Measurements from ENCODE around the gene SRL. TPM values are rescaled to one million over a fixed set of nuclear protein-coding genes. Genes with fewer than 3 reads are reported as not detected.

The SRL gene
- total and polyA plus RNA-seq, 2 donors (not counting 1 experiment from before 2014, with no cell fraction given) = not detected

DNA sequence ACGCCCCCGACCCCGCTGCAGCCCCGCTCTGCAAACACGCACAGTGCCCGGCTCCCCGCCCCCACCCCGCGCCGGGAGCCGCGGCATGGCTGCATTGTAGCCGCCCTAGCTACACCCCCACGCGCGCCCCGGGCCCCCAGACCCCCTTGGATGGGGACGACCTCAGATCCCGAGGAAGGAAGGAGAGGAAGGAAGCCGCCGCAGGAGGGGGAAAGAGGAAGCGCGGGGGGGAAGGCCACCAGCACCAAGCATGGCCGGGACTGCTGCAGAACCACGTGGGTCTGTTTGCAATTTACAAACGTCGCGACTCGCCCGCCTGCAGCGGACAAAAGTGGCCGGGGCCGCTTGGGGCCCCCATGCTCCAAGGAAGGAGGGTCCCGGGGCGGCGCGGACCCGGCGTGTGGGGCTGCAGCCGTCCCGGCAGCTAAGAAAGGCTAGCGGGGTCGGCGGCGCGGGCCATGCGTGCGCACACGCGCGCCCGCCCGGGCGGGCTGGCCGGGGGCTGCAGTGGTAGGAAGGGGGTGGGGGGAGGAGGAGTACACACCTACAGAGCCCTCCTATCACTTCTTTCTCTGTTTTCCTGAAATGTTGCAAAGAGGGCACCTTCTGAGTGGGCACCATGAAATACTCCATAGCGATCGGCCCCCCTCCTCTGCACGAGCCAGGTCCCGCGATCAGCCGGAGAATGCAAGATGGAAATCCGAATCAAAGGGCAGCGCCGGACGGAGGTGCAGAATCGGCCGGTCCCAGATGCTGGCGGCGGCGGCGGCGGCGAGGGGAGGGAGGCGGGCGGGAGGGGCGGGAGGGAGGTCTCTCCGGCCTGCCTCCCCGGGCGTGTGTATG, 30.5 kb upstream of the SRL start:
- ATAC-seq (ENCODE audit: low read depth) (peak; percentile 26), DNase-seq (peak; percentile 75)
- H3K4me3 Mint-ChIP-seq = peak overlapping the region; percentile 93
- peak overlapping the region; percentile 52 to 99 (median 92) for H3K4me3 ChIP-seq (ENCODE audit: control extremely low read depth in 1 of 5, extremely low read depth in 1 of 5, insufficient read depth in 1 of 5, low read depth in 2 of 5, low read length in 4 of 5)
- no peak overlapping the region for H3K27ac ChIP-seq (ENCODE audit: low read length in 2 of 2)
- ChIA-PET POLR2A (interaction anchor here (0.5 to 1.5 kb wide), 9 partner anchors 19 to 422 kb away, joined by 3 to 26 read pairs (median 4); partner anchors contain the start of gene UBALD1), CTCF (interaction anchor here (0.6 to 6.4 kb wide), 11 partner anchors 11 to 131 kb away, joined by 3 to 97 read pairs (median 5); no protein-coding TSS in a partner anchor)
- H3K4me1 Mint-ChIP-seq = peaks cover 11% of the 10 kb centered on the region
- peak overlapping the region; percentile 95 for H3K9ac ChIP-seq (ENCODE audit: low read length)
- peak overlapping the region; percentile 95 for H2AFZ ChIP-seq (ENCODE audit: insufficient read depth, low read depth, low read length, poor library complexity, severe bottlenecking)
- H3K79me2 ChIP-seq (ENCODE audit: control insufficient read depth, insufficient read depth, low read length) = peaks cover 42% of the 10 kb centered on the region
- 0% methylated on average over 35 of the region's 79 CpGs for WGBS (ENCODE audit: insufficient coverage)
- intact Hi-C loops (cut with micrococcal nuclease) = loop anchor here (2.0 to 10.0 kb wide), 7 partner anchors 145 to 815 kb away; partner anchors contain the start of genes ADCY9, ANKS3, CORO7 and DNAAF8
- peaks cover 35% of the 10 kb centered on the region for H4K20me1 ChIP-seq (ENCODE audit: control insufficient read depth, insufficient read depth, low read length, poor library complexity, severe bottlenecking)
- no peak for TF ChIP-seq EZH2 (IDR thresholded peaks at IDR 0.05; ENCODE audit: borderline replicate concordance, insufficient read depth, low read depth, low read length, poor library complexity, severe bottlenecking)
- TF ChIP-seq, protein P1, sequence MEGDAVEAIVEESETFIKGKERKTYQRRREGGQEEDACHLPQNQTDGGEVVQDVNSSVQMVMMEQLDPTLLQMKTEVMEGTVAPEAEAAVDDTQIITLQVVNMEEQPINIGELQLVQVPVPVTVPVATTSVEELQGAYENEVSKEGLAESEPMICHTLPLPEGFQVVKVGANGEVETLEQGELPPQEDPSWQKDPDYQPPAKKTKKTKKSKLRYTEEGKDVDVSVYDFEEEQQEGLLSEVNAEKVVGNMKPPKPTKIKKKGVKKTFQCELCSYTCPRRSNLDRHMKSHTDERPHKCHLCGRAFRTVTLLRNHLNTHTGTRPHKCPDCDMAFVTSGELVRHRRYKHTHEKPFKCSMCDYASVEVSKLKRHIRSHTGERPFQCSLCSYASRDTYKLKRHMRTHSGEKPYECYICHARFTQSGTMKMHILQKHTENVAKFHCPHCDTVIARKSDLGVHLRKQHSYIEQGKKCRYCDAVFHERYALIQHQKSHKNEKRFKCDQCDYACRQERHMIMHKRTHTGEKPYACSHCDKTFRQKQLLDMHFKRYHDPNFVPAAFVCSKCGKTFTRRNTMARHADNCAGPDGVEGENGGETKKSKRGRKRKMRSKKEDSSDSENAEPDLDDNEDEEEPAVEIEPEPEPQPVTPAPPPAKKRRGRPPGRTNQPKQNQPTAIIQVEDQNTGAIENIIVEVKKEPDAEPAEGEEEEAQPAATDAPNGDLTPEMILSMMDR (IDR thresholded peaks at IDR 0.05) = peak; percentile 4
- H3K9me3 ChIP-seq (ENCODE audit: control extremely low read depth in 1 of 3, control insufficient read depth in 2 of 3, insufficient read depth in 1 of 3, low read length in 2 of 3) = no peaks in the 10 kb centered on the region
- H3K27me3 Mint-ChIP-seq = no peaks in the 10 kb centered on the region
- peak overlapping the region; percentile 98 for H3K4me2 ChIP-seq (replicated peaks; ENCODE audit: low read depth, low read length, poor library complexity, severe bottlenecking)
- no peaks in the 10 kb centered on the region for H3K27me3 ChIP-seq (replicated peaks in 1 of 4; ENCODE audit: control extremely low read depth in 1 of 4, control insufficient read depth in 3 of 4, insufficient read depth in 4 of 4, low read length in 3 of 4)
- H3K27ac Mint-ChIP-seq = peak overlapping the region; percentile 92
- no peaks in the 10 kb centered on the region for H3K36me3 ChIP-seq (replicated peaks in 1 of 2; ENCODE audit: control extremely low read depth in 1 of 2, control insufficient read depth in 1 of 2, extremely low read depth in 1 of 2, insufficient read depth in 2 of 2, low read length in 1 of 2)
- H3K9me3 Mint-ChIP-seq (ENCODE audit: insufficient read depth) = no peaks in the 10 kb centered on the region
- peaks cover 7 to 13% of the 10 kb centered on the region in 2 donors for H3K4me1 ChIP-seq (ENCODE audit: control insufficient read depth in 2 of 2, insufficient read depth in 2 of 2, low read length in 2 of 2)
